OCI-LY7 (cell line): ENCODE results near the gene GAB4. TPM values are rescaled to one million over a fixed set of nuclear protein-coding genes. Genes with fewer than 3 reads are reported as not detected.
A peak's percentile ranks its signal among the peaks of the same experiment; 100 is the strongest.

ENCODE experiments used
- BruUV-seq: library from RNA; stranded (reverse); fragments of 400-500 nt; replicated peaks from 2 replicates; lab custom pipeline; 2021; lab: Mats Ljungman, UMichigan
- CTCF ChIA-PET: fragments of 300-600 bp; sonication (Branson Sonifier 250); formaldehyde crosslinking; loops from one replicate; lab custom pipeline; 2022; ENCODE audit warnings: antibody characterized with exemption; ENCODE audit not compliant: unreplicated experiment; lab: Charles Lee
- POLR2A ChIA-PET: fragments of 300-600 bp; sonication (Branson Sonifier 250); formaldehyde crosslinking; loops from one replicate; lab custom pipeline; 2022; ENCODE audit warnings: antibody characterized with exemption; lab: Charles Lee
- DNase-seq: peaks from one replicate; pipeline ENCODE4 v3.0.0-alpha.2; 2015; ENCODE audit warnings: low spot score
- H2AFZ ChIP-seq: fragments of 200-600 bp; sonication (generic), shearing (Covaris generic); 2 replicates; pipeline ENCODE4 v1.6.1; 2014; ENCODE audit warnings: mild to moderate bottlenecking, antibody characterized with exemption, low read length, moderate library complexity
- H3K27ac ChIP-seq: fragments of 200-600 bp; sonication (generic); 2 replicates; pipeline ENCODE4 v1.5.1; 2014; ENCODE audit warnings: mixed run types, low read depth, mild to moderate bottlenecking, moderate library complexity, low read length, inconsistent platforms; ENCODE audit not compliant: poor library complexity, severe bottlenecking
- H3K36me3 ChIP-seq: fragments of 200-600 bp; sonication (generic); 2 replicates; pipeline ENCODE4 v1.6.1; 2014; ENCODE audit warnings: mild to moderate bottlenecking, antibody characterized with exemption, low read length, moderate library complexity, mixed read lengths; ENCODE audit not compliant: insufficient read depth
- H3K4me1 ChIP-seq: fragments of 200-600 bp; sonication (generic); 2 replicates; pipeline ENCODE4 v1.5.1; 2014; ENCODE audit warnings: mild to moderate bottlenecking, low read length; ENCODE audit not compliant: insufficient read depth, poor library complexity, severe bottlenecking
- H3K4me2 ChIP-seq: fragments of 200-600 bp; sonication (generic); 2 replicates; pipeline ENCODE4 v1.6.1; 2014; ENCODE audit warnings: mild to moderate bottlenecking, low read length
- H3K4me3 ChIP-seq: fragments of 200-600 bp; sonication (generic); 2 replicates; pipeline ENCODE4 v1.5.1; 2014; ENCODE audit warnings: mild to moderate bottlenecking, low read depth, low read length; ENCODE audit not compliant: poor library complexity, severe bottlenecking
- H3K79me2 ChIP-seq: fragments of 200-600 bp; sonication (generic); 2 replicates; pipeline ENCODE4 v1.6.1; 2016; ENCODE audit warnings: low read depth, mild to moderate bottlenecking, low read length, moderate library complexity, mixed read lengths; ENCODE audit not compliant: insufficient read depth
- H3K9me2 ChIP-seq: fragments of 200-600 bp; sonication (generic); 2 replicates; pipeline ENCODE4 v1.6.1; 2016; ENCODE audit warnings: mild to moderate bottlenecking, low read length, mixed read lengths; ENCODE audit not compliant: insufficient read depth
- H3K9me3 ChIP-seq: fragments of 200-600 bp; sonication (generic); 2 replicates; pipeline ENCODE4 v1.6.1; 2014; ENCODE audit warnings: mild to moderate bottlenecking, mixed run types, low read length, mixed read lengths
- H4K20me1 ChIP-seq: fragments of 200-600 bp; sonication (generic); 2 replicates; pipeline ENCODE4 v1.6.1; 2014; ENCODE audit warnings: mild to moderate bottlenecking, antibody characterized with exemption, low read length, moderate library complexity, mixed read lengths; ENCODE audit not compliant: insufficient read depth
- EZH2phosphoT487 ChIP-seq: fragments of 200-600 bp; sonication (generic); IDR thresholded peaks from 2 replicates; pipeline ENCODE4 v1.6.1; 2018; ENCODE audit warnings: low read depth, borderline replicate concordance, mild to moderate bottlenecking, mixed run types, antibody characterized with exemption, low read length, moderate library complexity, mixed read lengths
- intact Hi-C: fragments of 100-400 bp; cut with micrococcal nuclease; formaldehyde crosslinking; loops from one replicate; pipeline ENCODE4 v1.10.0; 2022; ENCODE audit not compliant: unreplicated experiment
- total RNA-seq, 2 experiments: library from RNA; depleted of rRNA in 1 of 2; stranded (reverse); fragments of >200 nt in 1 of 2; shearing (Covaris generic) in 1 of 2; gene quantifications; 2 replicates each; pipeline ENCODE4 v1.2.3, GENCODE V29; 2014 to 2022
- TF ChIP-seq, protein P1 (sequence below): fragments of 200-600 bp; sonication (generic); conservative IDR thresholded peaks from 2 replicates; pipeline ENCODE4 v1.5.1; 2014; ENCODE audit warnings: mild to moderate bottlenecking, antibody characterized with exemption, low read length, moderate library complexity, mixed read lengths

The GAB4 gene
- total RNA-seq, 2 experiments from 2014 or later = not detected

DNA sequence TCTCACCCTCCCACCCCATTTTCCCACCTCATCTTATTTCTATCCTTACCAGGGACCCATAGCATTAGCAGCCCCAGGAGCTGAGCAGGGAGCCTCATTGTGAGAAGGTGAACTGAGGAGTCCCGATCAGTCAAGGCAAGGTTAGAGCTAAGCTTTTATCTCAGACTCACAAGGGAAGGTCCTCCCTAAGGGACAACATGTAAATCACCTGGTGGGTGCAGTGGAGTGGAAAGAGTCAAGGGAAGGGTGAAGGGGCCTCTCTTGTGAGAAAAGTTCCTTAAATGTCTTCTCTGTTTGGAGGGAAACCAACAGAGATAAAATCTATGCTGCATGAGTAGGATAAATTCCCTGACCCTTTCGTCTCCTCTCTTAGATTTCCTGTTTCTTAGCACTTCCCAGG, 85.9 kb downstream of the GAB4 start:
- Histone ChIP-seq H3K27ac (peak overlapping the region; percentile 85), H3K36me3 (no peaks in the 10 kb centered on the region), H3K4me3 (peak overlapping the region; percentile 60), H4K20me1 (no peaks in the 10 kb centered on the region), H3K4me2 (peak overlapping the region; percentile 86), H2AFZ (peak overlapping the region; percentile 80; the same call in 1 of the 2 replicates), H3K9me3 (no peaks in the 10 kb centered on the region), H3K9me2 (no peaks in the 10 kb centered on the region), H3K79me2 (no peaks in the 10 kb centered on the region), H3K4me1 (peaks cover 64% of the 10 kb centered on the region)
- TF ChIP-seq EZH2phosphoT487 = no peak
- TF ChIP-seq, protein P1, sequence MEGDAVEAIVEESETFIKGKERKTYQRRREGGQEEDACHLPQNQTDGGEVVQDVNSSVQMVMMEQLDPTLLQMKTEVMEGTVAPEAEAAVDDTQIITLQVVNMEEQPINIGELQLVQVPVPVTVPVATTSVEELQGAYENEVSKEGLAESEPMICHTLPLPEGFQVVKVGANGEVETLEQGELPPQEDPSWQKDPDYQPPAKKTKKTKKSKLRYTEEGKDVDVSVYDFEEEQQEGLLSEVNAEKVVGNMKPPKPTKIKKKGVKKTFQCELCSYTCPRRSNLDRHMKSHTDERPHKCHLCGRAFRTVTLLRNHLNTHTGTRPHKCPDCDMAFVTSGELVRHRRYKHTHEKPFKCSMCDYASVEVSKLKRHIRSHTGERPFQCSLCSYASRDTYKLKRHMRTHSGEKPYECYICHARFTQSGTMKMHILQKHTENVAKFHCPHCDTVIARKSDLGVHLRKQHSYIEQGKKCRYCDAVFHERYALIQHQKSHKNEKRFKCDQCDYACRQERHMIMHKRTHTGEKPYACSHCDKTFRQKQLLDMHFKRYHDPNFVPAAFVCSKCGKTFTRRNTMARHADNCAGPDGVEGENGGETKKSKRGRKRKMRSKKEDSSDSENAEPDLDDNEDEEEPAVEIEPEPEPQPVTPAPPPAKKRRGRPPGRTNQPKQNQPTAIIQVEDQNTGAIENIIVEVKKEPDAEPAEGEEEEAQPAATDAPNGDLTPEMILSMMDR = no peak
- intact Hi-C loops = loop anchor here (5.0 to 10.0 kb wide), 2 partner anchors 53 to 235 kb away; partner anchors contain the start of gene HDHD5
- POLR2A ChIA-PET = interaction anchor here (1.0 to 1.6 kb wide), 6 partner anchors 11 to 136 kb away, joined by 3 to 4 read pairs (median 3); no protein-coding TSS in a partner anchor
- DNase-seq = peak; percentile 88
- no TSS peak for BruUV-seq
- CTCF ChIA-PET = interaction anchor here (0.6 to 1.1 kb wide), 3 partner anchors 10 to 297 kb away, joined by 3 to 4 read pairs (median 3); no protein-coding TSS in a partner anchor

DNA sequence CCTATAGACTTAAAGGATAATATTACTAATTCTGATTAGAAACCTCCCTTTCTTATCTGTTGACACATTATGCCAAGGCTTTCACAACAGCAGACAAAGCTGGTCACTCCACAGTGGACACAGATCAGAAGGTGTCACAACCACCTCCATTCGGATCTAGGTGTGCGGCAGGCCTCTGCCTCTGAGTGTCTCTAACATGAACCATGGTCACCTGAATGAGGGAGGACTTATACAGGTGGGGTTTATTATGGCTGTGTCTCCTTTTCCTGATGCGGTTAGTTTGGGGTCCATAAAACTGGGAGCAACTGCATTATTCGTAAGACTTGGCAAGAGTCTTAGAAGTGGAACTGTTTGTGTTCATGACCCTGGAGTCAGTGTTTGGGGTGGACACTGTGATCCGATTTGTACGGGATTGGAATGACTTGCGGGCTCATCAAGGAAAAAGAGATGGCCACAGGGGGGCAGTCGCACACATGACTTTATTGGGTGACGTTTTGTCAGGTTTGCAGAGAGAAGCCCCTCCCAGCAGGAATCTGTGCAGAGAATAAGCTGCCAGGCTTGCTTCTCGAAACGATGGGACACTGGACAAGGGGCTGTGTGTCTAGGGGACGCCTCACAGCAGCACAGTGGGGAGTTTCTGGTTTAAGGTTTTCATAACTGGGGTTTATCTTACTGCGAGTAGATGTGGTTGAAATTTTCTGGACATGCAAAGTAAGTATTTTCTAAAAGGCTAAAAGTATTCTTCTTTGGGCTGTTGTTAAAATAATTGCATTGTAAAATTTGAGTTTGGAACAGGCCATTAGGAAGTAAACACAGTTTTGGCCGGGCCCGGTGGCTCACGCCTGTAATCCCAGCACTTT, 90.6 kb downstream of the GAB4 start:
- peak overlapping the region; percentile 46 for H3K4me2 ChIP-seq
- no peaks in the 10 kb centered on the region for H3K9me2 ChIP-seq
- intact Hi-C loops = loop anchor here (1.0 to 5.0 kb wide), 3 partner anchors 92 to 255 kb away; no protein-coding TSS in a partner anchor
- no peaks in the 10 kb centered on the region for H3K79me2 ChIP-seq
- TF ChIP-seq EZH2phosphoT487 = no peak
- TF ChIP-seq, protein P1 = peak; percentile 94
- peaks cover 89% of the 10 kb centered on the region for H3K4me1 ChIP-seq
- BruUV-seq = no TSS peak
- POLR2A ChIA-PET = interaction anchor here (0.6 to 2.3 kb wide), 5 partner anchors 8 to 141 kb away, joined by 3 to 8 read pairs (median 4); no protein-coding TSS in a partner anchor
- H3K9me3 ChIP-seq = no peaks in the 10 kb centered on the region
- no peaks in the 10 kb centered on the region for H4K20me1 ChIP-seq
- no peak overlapping the region for H3K27ac ChIP-seq
- H3K36me3 ChIP-seq = no peaks in the 10 kb centered on the region
- no peak overlapping the region for H3K4me3 ChIP-seq
- peak; percentile 85 for DNase-seq
- CTCF ChIA-PET = interaction anchor here (0.5 to 2.7 kb wide), 3 partner anchors 141 to 214 kb away, joined by 3 to 10 read pairs (median 3); no protein-coding TSS in a partner anchor
- peak overlapping the region; percentile 51 for H2AFZ ChIP-seq
